Activated CD8-positive, alpha-beta memory T cell treated with anti-CD3 and anti-CD28 coated beads for 1 hour (primary cell): ENCODE measurements around the gene TARBP1.
"Not testable (repeated sequence)": the region's sequence is repeated elsewhere in the genome, so short reads cannot be mapped to it uniquely, and the experiment has no call there.

ENCODE experiments used
- DNase-seq, 2 donors: peaks; one replicate each; pipeline ENCODE4 v3.0.0-alpha.2; 2020; ENCODE audit warnings: low read depth in 1 of 2; ENCODE audit errors: extremely low read depth in 1 of 2

TARBP1 gene

DNA sequence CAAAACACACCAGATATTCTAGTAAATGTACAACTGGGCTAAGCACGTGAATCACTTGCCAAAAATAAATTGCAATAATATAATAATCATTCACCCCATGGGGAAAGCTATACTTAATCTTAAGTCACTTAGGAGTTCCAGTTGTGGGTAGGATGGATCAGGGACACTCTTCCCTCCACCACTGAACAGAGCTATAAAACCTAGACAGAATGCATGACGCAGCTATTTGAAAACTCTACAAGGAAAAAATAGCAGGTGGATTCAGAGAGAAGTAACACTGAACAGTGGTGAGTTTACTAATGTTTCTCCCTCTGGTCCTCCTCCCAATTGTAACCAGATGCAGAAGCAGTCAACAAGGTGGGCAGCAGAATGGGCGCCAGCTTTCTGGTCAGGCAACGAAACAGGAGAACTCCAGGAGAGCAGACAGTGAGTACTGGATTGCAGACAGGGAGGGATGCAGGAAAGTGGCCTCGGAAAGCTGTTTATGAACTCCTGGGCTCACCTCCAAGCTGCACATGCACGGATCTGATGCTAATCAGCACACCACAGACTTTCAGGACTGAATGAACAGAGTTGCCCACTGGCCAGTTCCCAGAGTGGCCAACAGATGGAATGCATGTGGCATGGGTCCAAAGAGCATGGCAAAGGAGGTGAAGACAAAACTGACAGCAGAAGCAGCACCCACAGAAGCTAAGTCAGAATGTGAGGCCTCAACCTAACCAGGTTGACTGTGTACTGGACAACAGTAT, 41.4 kb downstream of the TARBP1 start:
- no peak for DNase-seq

DNA sequence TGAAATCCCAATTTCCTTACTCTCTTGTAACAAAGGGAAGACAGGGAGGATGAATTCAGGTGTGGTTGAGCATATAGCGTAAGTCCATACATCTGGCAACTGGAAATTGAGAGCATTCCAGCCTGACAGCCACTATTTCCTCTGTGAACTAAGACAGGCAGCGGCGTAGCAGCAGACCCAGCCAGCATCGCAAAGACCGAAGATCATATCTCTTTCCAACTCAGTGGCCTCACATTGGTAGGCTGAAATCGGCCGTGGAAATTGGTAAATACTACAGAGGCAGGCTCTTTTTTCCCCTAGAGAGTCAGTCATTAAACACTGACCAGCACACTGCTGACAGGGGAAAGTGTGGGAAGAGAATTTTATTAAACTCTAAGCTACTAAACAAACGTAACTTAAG, 43.4 kb downstream of the TARBP1 start:
- DNase-seq: no peak

DNA sequence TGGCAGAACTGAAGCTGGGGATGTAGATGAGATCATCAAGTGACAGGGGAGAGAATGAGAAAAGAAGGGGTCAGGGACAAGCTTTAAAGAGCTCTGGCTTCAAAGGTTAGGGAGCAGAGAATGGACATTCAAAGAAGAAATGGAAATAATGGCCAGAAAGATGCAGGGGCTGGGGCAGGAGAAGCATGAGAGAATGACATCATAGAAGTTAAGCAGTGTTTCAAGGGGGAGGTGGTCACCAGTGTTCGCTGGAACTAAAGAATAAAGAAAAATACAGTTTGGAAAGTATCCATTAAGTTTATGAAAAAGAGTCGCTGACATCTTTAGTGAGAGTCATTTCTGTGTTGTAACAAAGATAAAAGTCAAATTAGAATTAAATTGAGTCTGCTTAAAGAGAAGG, 44.3 kb downstream of the TARBP1 start:
- no peak for DNase-seq

DNA sequence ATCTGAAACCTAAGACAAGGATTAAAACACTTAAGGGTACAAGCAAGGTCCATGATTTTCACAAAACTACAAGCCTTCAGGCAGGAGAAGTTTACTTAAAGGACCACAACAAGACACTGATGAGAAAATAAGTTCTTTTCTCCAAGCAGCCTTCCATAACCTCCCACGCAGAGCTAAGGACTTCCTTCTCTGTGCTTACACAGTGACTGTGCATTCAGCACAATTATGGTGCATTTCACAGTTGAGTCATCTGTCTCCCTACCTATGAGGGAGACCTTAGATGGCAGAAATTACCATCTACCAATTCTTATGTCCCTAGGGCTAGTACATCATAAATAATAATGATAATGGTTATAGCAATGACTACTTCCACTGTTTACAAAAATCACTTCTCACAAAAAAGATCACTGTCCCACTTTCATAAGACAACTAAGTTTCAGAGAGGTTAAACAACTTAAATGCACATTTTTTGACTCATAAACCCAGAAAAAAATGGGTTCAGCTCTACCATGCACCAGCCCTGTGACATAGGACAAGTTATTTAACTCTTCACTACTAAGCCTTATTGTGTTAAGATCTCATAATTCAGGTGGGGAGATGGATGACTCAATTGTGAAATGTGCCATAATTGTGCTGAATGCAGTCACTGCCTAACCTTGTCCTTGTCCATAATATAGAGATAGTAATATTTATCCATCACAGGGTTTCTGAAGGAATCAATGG, 45.3 kb downstream of the TARBP1 start:
- no peak for DNase-seq

DNA sequence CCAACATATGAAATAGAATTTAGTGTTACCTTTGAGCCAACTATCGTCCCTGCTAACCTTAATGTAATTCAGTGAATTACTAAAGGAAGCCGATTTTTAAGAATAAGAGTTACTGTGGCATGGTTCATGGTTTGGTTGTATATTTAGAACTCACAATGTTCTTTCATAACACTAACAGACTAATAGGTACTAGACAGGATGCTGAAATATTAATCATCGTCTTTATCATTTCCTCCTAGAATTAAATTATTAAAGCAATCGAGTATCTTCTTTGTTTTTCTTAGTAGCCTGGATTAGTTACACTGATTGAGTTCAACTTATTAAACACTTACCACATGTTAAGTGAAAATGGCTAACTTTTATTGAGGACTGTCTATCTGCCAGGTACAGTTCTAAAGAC, 47.7 kb downstream of the TARBP1 start:
- DNase-seq: no peak

DNA sequence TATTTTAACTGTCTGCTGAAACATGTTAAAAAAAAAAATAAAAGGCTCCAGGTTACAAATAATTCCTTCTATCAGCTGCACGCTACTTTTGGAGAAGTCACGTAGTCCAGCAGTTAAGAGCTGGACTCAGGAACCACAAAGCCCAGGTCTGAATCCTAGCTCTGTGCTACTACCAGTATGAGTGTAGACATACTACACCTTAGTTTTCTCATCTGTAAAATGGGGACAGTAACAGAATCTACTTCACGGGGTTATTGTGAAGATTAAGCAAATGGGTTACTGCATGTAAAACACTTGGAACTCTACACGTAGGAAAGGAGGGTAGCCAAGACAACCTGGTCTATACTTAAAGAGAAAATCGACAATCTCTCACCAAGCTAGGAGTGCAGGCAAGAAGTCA, 48.3 kb downstream of the TARBP1 start:
- no peak for DNase-seq

DNA sequence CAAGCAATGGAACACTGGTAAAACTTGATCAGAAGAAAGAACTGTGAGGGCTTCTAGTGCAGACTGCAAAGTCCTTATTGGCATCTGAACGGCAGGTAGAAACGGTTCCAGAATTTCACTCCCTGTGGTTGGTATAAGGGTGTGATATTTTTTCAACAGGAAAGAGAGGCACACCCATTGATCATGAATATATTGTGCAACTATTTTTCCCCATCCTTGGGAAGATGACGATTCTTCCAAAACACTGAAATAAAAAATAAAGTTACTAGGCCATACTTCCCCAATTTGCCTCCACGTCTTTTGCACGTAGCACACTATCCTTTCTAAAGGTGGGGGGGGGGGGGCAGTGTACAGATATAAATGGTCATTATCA, 49.6 kb downstream of the TARBP1 start:
- DNase-seq: no peak

DNA sequence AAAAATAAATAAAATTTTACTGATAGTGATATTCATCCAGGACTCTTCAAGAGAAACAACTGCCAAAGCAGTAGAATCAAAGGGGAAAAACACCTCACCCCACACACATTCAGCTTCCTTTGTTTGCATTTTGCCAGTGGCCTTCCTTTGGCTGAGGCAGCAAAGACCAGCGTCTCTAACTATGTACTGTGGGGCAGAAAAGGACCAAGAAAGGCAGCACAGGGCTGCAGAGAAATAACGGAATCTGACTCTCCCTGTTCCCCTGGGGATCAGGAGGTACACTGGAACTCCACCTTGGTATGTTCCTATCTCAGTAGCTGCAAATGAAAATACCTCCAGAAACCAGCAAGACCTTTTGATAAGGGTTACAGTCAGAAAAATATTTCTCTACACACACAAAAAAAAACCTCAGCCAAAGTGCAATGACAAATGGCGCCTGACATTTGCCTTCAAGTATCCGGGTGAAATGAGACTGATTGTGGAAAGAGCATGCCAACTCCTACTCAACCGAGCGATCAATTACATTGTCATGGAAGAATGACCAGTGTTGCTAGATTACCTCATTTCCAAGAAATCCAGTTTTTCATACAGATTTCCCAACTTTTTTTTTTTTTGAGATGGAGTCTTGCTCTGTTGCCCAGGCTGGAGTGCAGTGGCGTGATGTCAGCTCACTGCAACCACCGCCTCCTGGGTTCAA, 50.9 kb downstream of the TARBP1 start:
- DNase-seq: no peak

DNA sequence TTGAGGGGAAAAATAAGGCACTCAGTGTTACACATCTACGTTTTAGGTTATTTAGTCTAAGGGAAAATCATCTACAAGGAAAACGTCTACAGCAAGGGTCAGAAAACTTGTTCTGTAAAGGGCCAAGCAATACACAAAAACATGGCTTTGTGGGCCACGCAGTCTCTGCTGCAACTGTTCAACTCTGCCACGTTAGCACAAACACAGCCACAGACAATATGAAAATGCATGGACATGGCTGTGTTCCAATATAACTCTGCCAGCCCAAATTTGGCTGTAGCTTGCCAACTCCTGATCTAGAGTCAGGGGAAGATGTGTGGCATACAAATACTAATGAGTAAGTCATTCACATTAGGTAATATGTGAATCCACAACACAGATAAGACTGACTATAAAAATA, 65.0 kb downstream of the TARBP1 start:
- no peak for DNase-seq

DNA sequence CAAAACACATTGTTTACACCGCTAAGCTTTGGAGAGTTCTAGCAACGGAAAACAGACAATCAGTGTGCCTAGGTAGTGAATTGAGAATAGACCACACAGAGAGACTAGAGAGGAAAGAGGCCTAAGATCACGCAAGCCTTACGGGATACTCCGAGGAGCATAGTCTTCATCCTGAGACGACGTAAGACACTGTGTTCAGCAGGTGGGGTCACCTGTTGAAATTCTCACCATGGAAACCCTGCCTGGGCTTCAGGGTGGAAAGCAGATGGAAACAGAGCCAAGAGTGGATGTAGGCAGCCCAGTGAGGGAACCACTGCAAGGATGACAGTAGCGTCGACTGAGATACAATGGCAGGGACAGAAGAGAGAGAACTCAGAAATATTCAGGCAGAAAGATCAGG, 65.5 kb downstream of the TARBP1 start:
- DNase-seq: no peak

DNA sequence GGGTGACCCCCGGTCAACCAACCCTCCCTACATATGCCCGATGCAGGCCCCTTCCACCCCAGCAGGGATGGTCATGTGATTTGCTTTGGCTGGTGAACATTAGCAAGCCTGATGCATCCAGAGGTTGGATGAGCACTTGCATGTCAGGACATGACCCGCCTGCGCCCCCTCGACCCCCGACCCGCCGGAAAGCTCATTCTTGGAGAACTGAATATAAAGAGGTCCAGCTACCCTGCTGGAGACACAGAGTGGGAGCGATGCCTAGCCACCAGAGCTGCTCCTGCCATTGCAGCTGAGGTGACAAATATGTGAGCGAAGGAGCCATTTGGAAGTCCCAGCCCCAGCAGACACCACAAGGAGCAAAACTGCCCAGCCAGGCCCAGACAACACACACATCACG, 66.1 kb downstream of the TARBP1 start:
- DNase-seq: no peak

DNA sequence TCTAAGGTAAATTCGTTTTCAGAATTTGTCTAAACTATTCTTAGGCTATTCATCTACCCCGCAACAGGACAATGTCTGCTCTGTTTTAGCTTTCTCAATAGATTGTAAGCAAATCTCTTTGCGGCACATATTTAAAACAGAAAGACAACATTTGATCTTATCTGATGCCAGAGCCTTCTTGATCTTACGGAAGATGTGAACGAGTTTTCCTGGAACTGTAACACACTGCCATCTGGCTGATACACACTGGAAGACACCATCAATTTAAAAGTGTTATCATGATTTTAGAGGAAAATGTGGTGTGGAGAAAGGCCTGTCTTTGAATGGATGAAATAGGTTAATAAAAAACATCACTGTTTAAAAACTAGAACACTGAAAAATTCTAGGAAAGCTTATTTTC, 69.7 kb downstream of the TARBP1 start:
- no peak for DNase-seq

DNA sequence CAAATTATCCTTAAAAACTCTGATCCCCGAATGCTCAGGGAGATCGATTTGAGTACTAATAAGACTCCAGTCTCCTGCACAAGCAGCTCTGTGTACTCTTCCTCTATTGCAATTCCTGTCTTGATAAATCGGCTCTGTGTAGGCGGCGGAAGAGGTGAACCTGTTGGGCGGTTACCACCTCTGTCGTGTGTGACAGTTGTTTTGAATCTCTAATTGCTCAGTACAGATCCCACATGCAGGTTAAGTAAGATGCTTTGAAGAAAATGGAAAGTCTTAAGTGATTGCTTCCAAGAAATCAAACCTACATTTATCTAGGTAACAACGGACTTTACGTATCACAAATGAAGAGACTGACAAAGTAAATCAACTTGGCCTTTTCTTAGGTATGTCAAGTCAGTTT, 70.2 kb downstream of the TARBP1 start:
- DNase-seq: no peak

DNA sequence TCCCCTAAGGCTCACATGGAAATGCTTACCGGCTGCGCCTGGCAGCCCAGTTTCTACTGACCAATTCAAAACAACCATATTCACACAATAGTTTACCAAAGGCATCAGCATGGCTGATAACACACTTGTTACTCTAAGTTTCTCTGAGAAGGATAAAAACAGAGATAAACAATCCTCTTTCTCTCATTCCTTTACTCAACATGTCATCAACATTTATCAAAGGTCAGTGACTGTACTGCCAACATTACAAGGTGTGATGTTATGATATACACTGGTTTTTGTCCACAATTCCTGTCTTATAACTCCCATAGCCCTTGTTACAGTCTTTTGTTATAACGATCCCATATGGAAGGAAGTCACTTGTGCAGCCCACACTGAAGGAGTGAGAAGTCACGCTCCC, 72.1 kb downstream of the TARBP1 start:
- DNase-seq: no peak

DNA sequence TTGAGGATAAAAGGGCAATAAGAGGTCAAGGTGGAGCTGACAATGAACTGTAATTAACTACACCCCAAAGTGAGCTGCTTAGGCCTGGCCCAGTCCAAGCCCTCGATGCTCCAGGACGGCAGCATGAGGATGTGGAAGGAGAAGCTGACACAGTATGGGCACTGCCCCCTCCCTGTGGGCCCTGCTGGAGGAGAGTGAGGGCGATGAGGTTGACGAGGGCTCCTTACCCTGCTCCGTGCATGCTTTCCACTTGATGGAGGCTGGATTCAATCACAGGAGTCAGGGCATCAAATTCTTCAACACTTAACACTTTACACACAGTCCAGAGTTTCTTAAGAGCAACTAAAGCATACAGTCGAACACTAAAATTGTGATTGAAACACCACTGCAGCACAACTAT, 73.3 kb downstream of the TARBP1 start:
- no peak for DNase-seq

DNA sequence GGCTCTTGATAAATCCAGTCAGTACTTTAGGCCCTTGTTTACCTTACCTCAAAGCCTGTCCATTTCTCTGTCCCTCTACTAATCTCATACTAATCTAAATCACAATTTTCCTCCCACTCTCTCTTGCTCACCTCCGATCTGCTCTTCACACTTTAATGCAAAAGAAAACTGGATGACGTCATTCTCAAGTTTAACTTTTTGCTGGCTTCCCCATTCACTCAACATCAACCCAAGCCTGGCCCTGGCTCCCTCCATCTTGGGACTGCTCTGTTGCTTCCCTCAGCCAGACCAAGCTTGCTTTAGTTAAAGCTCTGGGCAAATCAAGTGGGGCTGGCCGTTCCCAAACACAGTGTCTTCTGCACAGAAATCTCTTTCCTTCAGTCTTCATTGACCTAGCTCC, 76.0 kb downstream of the TARBP1 start:
- no peak for DNase-seq

DNA sequence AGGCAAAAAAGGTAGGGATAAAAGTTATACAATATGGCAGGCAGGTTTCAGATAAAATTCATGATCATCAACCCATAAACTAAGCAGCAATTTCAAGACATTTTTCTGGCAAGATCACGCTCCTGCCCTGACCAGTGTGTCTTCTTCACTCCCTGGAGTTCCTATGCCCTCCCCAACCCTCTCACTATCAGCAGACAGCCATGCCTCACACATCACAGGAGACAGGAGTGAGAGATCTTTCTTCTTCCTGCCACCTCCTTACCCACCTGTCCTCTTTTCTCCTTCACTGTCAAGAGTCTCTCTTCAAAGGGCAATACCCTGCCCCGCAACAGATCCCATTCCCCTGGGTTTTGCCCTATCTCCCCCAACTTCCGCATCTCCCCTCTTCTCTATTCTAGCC, 77.3 kb downstream of the TARBP1 start:
- no peak for DNase-seq

DNA sequence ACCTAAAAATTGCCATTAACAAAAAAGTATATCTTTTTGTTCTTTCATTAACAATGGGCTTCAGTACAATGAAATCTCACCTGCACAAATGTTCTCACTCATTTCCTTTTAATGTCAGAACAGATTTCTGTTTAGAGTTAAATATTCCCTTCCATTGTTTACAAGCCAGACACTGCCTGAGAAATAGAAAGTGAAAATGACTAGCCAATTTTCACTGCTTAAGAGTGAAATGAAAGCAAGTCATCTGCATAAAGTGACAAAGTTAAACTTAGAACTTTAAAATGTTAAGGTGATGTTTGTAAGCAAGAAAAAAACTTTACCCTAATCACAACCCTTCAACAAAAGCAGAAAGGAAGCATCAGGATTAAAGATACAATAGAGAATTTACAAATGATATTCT, 78.2 kb downstream of the TARBP1 start:
- no peak for DNase-seq

DNA sequence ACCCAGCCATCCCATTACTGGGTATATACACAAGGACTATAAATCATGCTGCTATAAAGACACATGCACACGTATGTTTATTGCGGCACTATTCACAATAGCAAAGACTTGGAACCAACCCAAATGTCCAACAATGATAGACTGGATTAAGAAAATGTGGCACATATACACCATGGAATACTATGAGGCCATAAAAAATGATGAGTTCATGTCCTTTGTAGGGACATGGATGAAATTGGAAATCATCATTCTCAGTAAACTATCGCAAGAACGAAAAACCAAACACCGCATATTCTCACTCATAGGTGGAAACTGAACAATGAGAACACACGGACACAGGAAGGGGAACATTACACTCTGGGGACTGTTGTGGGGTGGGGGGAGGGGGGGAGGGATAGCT, 79.5 kb downstream of the TARBP1 start:
- DNase-seq: not testable (repeated sequence)

DNA sequence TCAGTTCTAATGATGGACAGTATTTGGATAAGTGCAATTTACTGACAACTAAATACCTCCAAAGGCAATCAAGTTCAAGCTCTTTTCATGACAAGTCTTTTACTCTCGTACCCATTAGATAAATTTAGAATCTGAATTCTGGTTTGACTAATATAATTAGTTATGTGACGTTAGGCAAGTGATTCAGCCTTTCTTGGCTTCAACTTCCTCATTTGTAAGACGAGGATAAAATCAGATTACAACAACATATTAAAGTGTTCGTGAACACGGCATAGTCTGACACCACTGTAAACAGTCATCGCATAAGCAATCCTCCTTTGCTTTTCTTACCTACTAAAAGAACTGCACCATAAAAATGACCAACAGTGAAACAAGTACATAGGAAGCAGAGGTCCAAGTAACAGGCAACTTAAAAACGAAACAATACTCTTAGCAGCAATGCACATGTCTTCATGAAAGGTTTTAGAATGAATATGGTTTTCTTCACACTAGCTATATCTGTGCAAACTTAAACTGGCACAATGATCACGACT, 80.1 kb downstream of the TARBP1 start:
- DNase-seq: no peak

DNA sequence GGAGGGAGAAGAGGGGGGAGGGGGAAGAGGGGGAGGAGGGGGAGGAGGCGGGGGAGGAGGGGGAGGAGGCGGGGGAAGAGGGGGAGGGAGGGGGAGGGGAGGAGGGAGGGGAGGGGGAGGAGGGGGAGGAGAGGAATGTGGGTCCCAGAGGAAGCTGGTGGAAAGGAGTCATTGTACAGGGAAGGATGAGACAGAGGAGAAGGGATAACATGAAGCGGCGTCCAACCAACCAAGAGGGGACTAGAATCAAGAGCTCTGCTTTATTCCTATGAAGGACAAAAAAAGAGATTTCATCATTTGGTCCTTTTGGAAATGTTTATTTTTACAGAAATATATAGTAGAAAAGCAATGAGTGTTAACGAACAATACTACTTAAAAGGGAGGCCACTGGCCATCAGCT, 81.2 kb downstream of the TARBP1 start:
- DNase-seq: no peak

DNA sequence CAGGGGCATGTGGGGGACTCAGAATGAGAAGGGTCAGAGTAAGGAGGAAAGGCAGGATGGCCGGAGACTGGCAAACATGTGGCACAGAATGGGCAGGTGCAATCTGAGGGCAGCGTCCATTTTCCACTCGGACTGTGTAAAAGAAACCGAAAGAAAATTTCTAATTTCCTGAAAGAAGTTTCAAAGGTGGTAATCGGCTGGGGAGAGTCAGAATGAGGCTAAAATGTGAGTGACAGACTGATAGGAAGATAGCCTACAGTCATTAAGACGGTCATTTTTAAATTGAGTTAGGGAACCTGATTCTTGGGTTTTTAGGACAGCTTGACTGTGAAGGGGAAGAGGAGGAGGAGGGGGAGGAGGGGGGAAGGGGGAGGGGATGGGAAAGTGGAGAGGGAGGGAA, 82.1 kb downstream of the TARBP1 start:
- no peak for DNase-seq
